Measurements from ENCODE around the gene ELL.

ELL gene

GRCh38 chr19:18392926-18393325 is 128.9 kb downstream of the ELL start:
- TF ChIP-seq TAF1 (IDR thresholded peaks at IDR 0.05; ENCODE audit: low read depth) = no peak
- no peak for TF ChIP-seq EGR1 (IDR thresholded peaks at IDR 0.05)
- TF ChIP-seq MAX (IDR thresholded peaks at IDR 0.05) = no peak
- TF ChIP-seq EP300 (IDR thresholded peaks at IDR 0.05; ENCODE audit: borderline replicate concordance) = no peak
- no peak for TF ChIP-seq REST (IDR thresholded peaks at IDR 0.05; ENCODE audit: low read depth)
- TF ChIP-seq YY1 (IDR thresholded peaks at IDR 0.05; ENCODE audit: low read depth) = no peak

Data from Ishikawa (cell line).